ENCODE results near the gene PICALM. TPM values are rescaled to one million over a fixed set of nuclear protein-coding genes. Genes with fewer than 3 reads are reported as not detected.
A peak's percentile ranks its signal among the peaks of the same experiment; 100 is the strongest.

PICALM gene
- total and polyA plus RNA-seq, 2 of the 13 experiments (the other 11 are each of a cell fraction or from before 2014, with no cell fraction given), result 97.6 to 154 TPM

GRCh38 chr11:86058360-86058759, 10.5 kb downstream of the PICALM start:
- no peak for ATAC-seq
- H3K36me3 ChIP-seq (replicated peaks in 1 of 2; ENCODE audit: control insufficient read depth in 1 of 2, insufficient read depth in 2 of 2, low read length in 2 of 2), result no peaks in the 10 kb centered on the region
- TSS peak; percentile 1 for BruUV-seq (replicated peaks)
- peaks cover 96% of the 10 kb centered on the region for H3K79me2 ChIP-seq (ENCODE audit: insufficient read depth, low read length)
- no peak overlapping the region for H3K27ac ChIP-seq (ENCODE audit: extremely low read length, insufficient read depth, low read length)
- peaks cover 94% of the 10 kb centered on the region for H4K20me1 ChIP-seq (ENCODE audit: insufficient read depth, low read length)
- in situ Hi-C loops (cut with HindIII; ENCODE audit: extremely low pct_ligation_motif_present, low pct_unique_long_range_greater_than_20kb), result no loop called here
- no peak overlapping the region for H3K4me3 ChIP-seq (replicated peaks in 1 of 3; ENCODE audit: insufficient read depth in 1 of 3, low read depth in 2 of 3, low read length in 3 of 3)
- no peak overlapping the region for H3K4me2 ChIP-seq (ENCODE audit: low read depth, low read length)
- no peaks in the 10 kb centered on the region for H3K9me3 ChIP-seq (ENCODE audit: low read length)
- CTCF ChIA-PET (ENCODE audit: low intra/inter-chr PET ratio, low total read pairs), result no interaction called here
- peaks cover 54% of the 10 kb centered on the region for H3K4me1 ChIP-seq (ENCODE audit: insufficient read depth, low read length)
- no peak overlapping the region for H3K9ac ChIP-seq (ENCODE audit: insufficient read depth, low read depth, low read length)
- POLR2A ChIA-PET, result no interaction called here
- intact Hi-C loops (cut with micrococcal nuclease; ENCODE audit: unreplicated experiment), result no loop called here
- no peak overlapping the region for H2AFZ ChIP-seq (ENCODE audit: low read length)
- no peak for FAIRE-seq
- DNase-seq (ENCODE audit: low spot score), result no peak
- no peaks in the 10 kb centered on the region for H3K27me3 ChIP-seq (ENCODE audit: control insufficient read depth in 1 of 2, insufficient read depth in 2 of 2, low read length in 2 of 2)
- TF ChIP-seq ZC3H13 (CRISPR knock-in tag; IDR thresholded peaks at IDR 0.05) (no peak), ZNF646 (CRISPR knock-in tag; IDR thresholded peaks at IDR 0.05) (no peak), ZNF280B (CRISPR knock-in tag; IDR thresholded peaks at IDR 0.05; ENCODE audit: borderline replicate concordance) (no peak), ZNF446 (CRISPR knock-in tag; IDR thresholded peaks at IDR 0.05) (no peak), SUZ12 (IDR thresholded peaks at IDR 0.05; ENCODE audit: low read depth, low read length) (no peak), ISX (CRISPR knock-in tag; conservative IDR thresholded peaks at IDR 0.05) (no peak), ZBTB7A (CRISPR knock-in tag; IDR thresholded peaks at IDR 0.05) (no peak), FOSL1 (CRISPR knock-in tag; IDR thresholded peaks at IDR 0.05; ENCODE audit: borderline replicate concordance) (no peak), MLLT10 (CRISPR knock-in tag; IDR thresholded peaks at IDR 0.05) (no peak), MED8 (CRISPR knock-in tag; IDR thresholded peaks at IDR 0.05; ENCODE audit: insufficient replicate concordance) (no peak), KLF9 (CRISPR knock-in tag; IDR thresholded peaks at IDR 0.05; ENCODE audit: low read depth) (no peak), GRHL1 (CRISPR knock-in tag; conservative IDR thresholded peaks at IDR 0.05) (no peak), MXD4 (CRISPR knock-in tag; IDR thresholded peaks at IDR 0.05) (no peak), SP140L (CRISPR knock-in tag; IDR thresholded peaks at IDR 0.05; ENCODE audit: borderline replicate concordance) (no peak), ZNF256 (CRISPR knock-in tag; conservative IDR thresholded peaks at IDR 0.05) (no peak), ZNF207 (IDR thresholded peaks at IDR 0.05; ENCODE audit: borderline replicate concordance) (no peak), CCAR2 (optimal IDR thresholded peaks at IDR 0.05; ENCODE audit: low read depth, low read length) (no peak), ZNF292 (CRISPR knock-in tag; IDR thresholded peaks at IDR 0.05; ENCODE audit: borderline replicate concordance, low read depth) (no peak)
